HepG2 (cell line): Measurements from ENCODE around the gene TSC1. TPM values are rescaled to one million over a fixed set of nuclear protein-coding genes. Genes with fewer than 3 reads are reported as not detected.

ENCODE experiments used
- ATAC-seq: fragments of 200-7000 bp; cut with Tn5 transposase; 3 replicates; pipeline ENCODE4 v1.9.1; 2020; ENCODE audit warnings: mild to moderate bottlenecking, moderate library complexity
- BruUV-seq: library from RNA; stranded (reverse); fragments of 400-500 nt; replicated peaks from 2 replicates; lab custom pipeline; 2021; lab: Mats Ljungman, UMichigan
- CTCF ChIA-PET: fragments of 300-600 bp; formaldehyde crosslinking; extraction: SDS; loops from one replicate; lab custom pipeline; 2021; ENCODE audit warnings: low total read pairs, inconsistent platforms, low intra/inter-chr PET ratio; lab: Yijun Ruan, JAX
- POLR2A ChIA-PET: fragments of 350-600 bp; sonication (Branson Sonifier 250); formaldehyde crosslinking; loops from one replicate; lab custom pipeline; 2020; ENCODE audit warnings: antibody characterized with exemption, inconsistent platforms; lab: Yijun Ruan, JAX
- DNase-seq: peaks from one replicate; pipeline ENCODE4 v3.0.0-alpha.2; 2015; ENCODE audit warnings: low spot score
- FAIRE-seq: peaks from 3 replicates; lab custom pipeline; 2011; peaks lifted over from hg19 to GRCh38; lab: Jason Lieb, UNC
- H2AFZ ChIP-seq: one replicate; pipeline ENCODE4 v1.6.1; 2011; ENCODE audit warnings: low read length, inconsistent platforms
- H3K27ac ChIP-seq: fragments of 300-600 bp; 3 replicates; pipeline ENCODE4 v1.8.0; 2011; ENCODE audit warnings: mixed run types, mild to moderate bottlenecking, mixed read lengths, low read length, inconsistent platforms; ENCODE audit not compliant: insufficient read depth; ENCODE audit errors: extremely low read length
- H3K27me3 ChIP-seq, 2 experiments: fragments of 200-600 bp in 1 of 2; 2 replicates in 1 of 2; 3 replicates in 1 of 2; pipeline versions ENCODE4 v1.6.0 to v1.8.0; 2011; ENCODE audit warnings: low read length in 2 of 2, mild to moderate bottlenecking in 2 of 2, moderate library complexity in 2 of 2, inconsistent platforms in 1 of 2; ENCODE audit not compliant: insufficient read depth in 2 of 2, control insufficient read depth in 1 of 2
- H3K36me3 ChIP-seq, 2 experiments: fragments of 200-600 bp in 1 of 2; replicated peaks in 1 of 2; 2 replicates in 1 of 2; 3 replicates in 1 of 2; pipeline versions ENCODE4 v1.5.1 to v1.8.0; 2011; ENCODE audit warnings: low read length in 2 of 2, inconsistent platforms in 1 of 2; ENCODE audit not compliant: insufficient read depth in 2 of 2, control insufficient read depth in 1 of 2
- H3K4me1 ChIP-seq: 2 replicates; pipeline ENCODE4 v1.5.1; 2012; ENCODE audit warnings: low read length, inconsistent platforms; ENCODE audit not compliant: insufficient read depth
- H3K4me2 ChIP-seq: 2 replicates; pipeline ENCODE4 v1.6.0; 2011; ENCODE audit warnings: low read depth, low read length, inconsistent platforms
- H3K4me3 ChIP-seq, 3 experiments: fragments of 200-600 bp in 1 of 3; sonication (generic), shearing (Covaris generic) in 1 of 3; replicated peaks in 1 of 3; 2 replicates each; pipeline ENCODE4 v1.5.1; 2011 to 2016; ENCODE audit warnings: low read length in 3 of 3, inconsistent platforms in 2 of 3, low read depth in 2 of 3, mild to moderate bottlenecking in 2 of 3, control low read depth in 1 of 3, mixed read lengths in 1 of 3; ENCODE audit not compliant: insufficient read depth in 1 of 3
- H3K79me2 ChIP-seq: one replicate; pipeline ENCODE4 v1.6.1; 2011; ENCODE audit warnings: low read length, inconsistent platforms; ENCODE audit not compliant: insufficient read depth
- H3K9ac ChIP-seq: 2 replicates; pipeline ENCODE4 v1.6.0; 2011; ENCODE audit warnings: mild to moderate bottlenecking, low read depth, low read length, inconsistent platforms; ENCODE audit not compliant: insufficient read depth
- H3K9me3 ChIP-seq: 2 replicates; pipeline ENCODE4 v1.5.1; 2012; ENCODE audit warnings: mild to moderate bottlenecking, low read length
- H4K20me1 ChIP-seq: 2 replicates; pipeline ENCODE4 v1.6.0; 2011; ENCODE audit warnings: inconsistent platforms, mild to moderate bottlenecking, low read length, moderate library complexity; ENCODE audit not compliant: insufficient read depth
- BCLAF1 ChIP-seq: fragments of 450-650 bp; IDR thresholded peaks from 2 replicates; pipeline ENCODE4 v1.6.1; 2017; ENCODE audit warnings: mild to moderate bottlenecking
- JUN ChIP-seq: sonication (generic); formaldehyde crosslinking; IDR thresholded peaks from 2 replicates; pipeline ENCODE4 v1.4.0; 2020; ENCODE audit warnings: mild to moderate bottlenecking, missing genetic modification reagents
- KAT2B ChIP-seq: fragments of 150-350 bp; IDR thresholded peaks from 2 replicates; pipeline ENCODE4 v1.6.1; 2014; ENCODE audit warnings: low read depth, low read length, borderline replicate concordance
- KLF6 ChIP-seq: IDR thresholded peaks from 2 replicates; pipeline ENCODE4 v1.8.0; 2016; ENCODE audit warnings: missing biosample characterization, missing genetic modification reagents
- RELA ChIP-seq: sonication (generic); formaldehyde crosslinking; IDR thresholded peaks from 2 replicates; pipeline ENCODE4 v1.4.0; 2020; ENCODE audit warnings: missing genetic modification reagents
- ZXDC ChIP-seq: sonication (generic); formaldehyde crosslinking; IDR thresholded peaks from 2 replicates; pipeline ENCODE4 v1.5.0; 2020; ENCODE audit warnings: mild to moderate bottlenecking, missing genetic modification reagents
- WGBS: methylation state at CpG from one replicate; pipeline ENCODE4 v1.1.6; 2017; ENCODE audit warnings: low lambda C conversion rate; 5-methylcytosine and 5-hydroxymethylcytosine counted together
- in situ Hi-C: cut with HindIII; loops from 2 replicates; pipeline ENCODE4 v1.10.0; 2017; ENCODE audit warnings: low pct_unique_long_range_greater_than_20kb; ENCODE audit not compliant: extremely low pct_ligation_motif_present
- intact Hi-C: fragments of 100-400 bp; cut with micrococcal nuclease; formaldehyde crosslinking; loops from one replicate; pipeline ENCODE4 v1.10.0; 2022; ENCODE audit not compliant: unreplicated experiment
- polyA plus RNA-seq, 8 experiments: library from polyadenylated mRNA; depleted of rRNA in 3 of 8; stranded (reverse) in 7 of 8; unstranded in 1 of 8; fragments of >200 nt; fragmentation: Illumina TruSeq in 4 of 8; extraction: Trizol in 4 of 8; gene quantifications; 2 replicates each; pipeline versions ENCODE4 v1.2.1 to v1.2.3, GENCODE V29; 2011 to 2016; ENCODE audit warnings: low read depth in 4 of 8, missing spikeins in 1 of 8, mixed read lengths in 1 of 8; ENCODE audit not compliant: insufficient read depth in 1 of 8
- total RNA-seq, 5 experiments: library from RNA; depleted of rRNA; stranded (reverse); fragments of >200 nt; fragmentation: Illumina TruSeq; extraction: Trizol; gene quantifications; 2 replicates each; pipeline ENCODE4 v1.2.3, GENCODE V29; 2016; ENCODE audit warnings: low read depth in 1 of 5

Gene TSC1
- total and polyA plus RNA-seq, 2 of the 13 experiments (the other 11 are each of a cell fraction or from before 2014, with no cell fraction given) = 31.6 to 66.1 TPM

- in situ Hi-C loops (no loop called here), intact Hi-C loops (no loop called here)
- no TSS peak for BruUV-seq
- ChIA-PET CTCF (no interaction called here), POLR2A (no interaction called here)
- Histone ChIP-seq H3K9ac (no peak overlapping the region), H3K4me2 (no peak overlapping the region), H4K20me1 (0 out of 2 replicates have a peak, but pooled peaks cover 4% of the 10 kb centered on the region), H3K4me3 (no peak overlapping the region), H3K36me3 (peaks cover 11 to 48% of the 10 kb centered on the region in 2 experiments; a peak in 4 of 5 replicates), H2AFZ (no peak overlapping the region), H3K27me3 (no peaks in the 10 kb centered on the region), H3K4me1 (no peaks in the 10 kb centered on the region), H3K79me2 (no peaks in the 10 kb centered on the region), H3K9me3 (no peaks in the 10 kb centered on the region), H3K27ac (no peak overlapping the region)
- no peak for FAIRE-seq
- no peak for ATAC-seq
- TF ChIP-seq ZXDC = no peak
- TF ChIP-seq JUN (CRISPR knock-in tag) = no peak
- TF ChIP-seq KAT2B = no peak
- TF ChIP-seq KLF6 (CRISPR knock-in tag) = no peak
- DNase-seq = no peak
- 97% methylated on average over 7 of the region's 7 CpGs for WGBS
Observed at GRCh38 chr9:132908635-132909034, 35.8 kb downstream of the TSC1 start.

GRCh38 chr9:132905726-132906125, 38.7 kb downstream of the TSC1 start:
- intact Hi-C loops = no loop called here
- FAIRE-seq (no peak), DNase-seq (no peak), ATAC-seq (no peak)
- ChIA-PET POLR2A (interaction anchor here (0.8 kb wide), 1 partner anchor 94 kb away, joined by 5 read pairs; no protein-coding TSS in a partner anchor), CTCF (no interaction called here)
- Histone ChIP-seq H3K9me3 (no peaks in the 10 kb centered on the region), H3K4me2 (no peak overlapping the region), H4K20me1 (no peaks in the 10 kb centered on the region), H3K9ac (no peak overlapping the region), H3K4me3 (no peak overlapping the region), H2AFZ (no peak overlapping the region), H3K79me2 (no peaks in the 10 kb centered on the region), H3K4me1 (no peaks in the 10 kb centered on the region), H3K27me3 (no peaks in the 10 kb centered on the region), H3K36me3 (peaks cover 13 to 48% of the 10 kb centered on the region in 2 experiments), H3K27ac (no peak overlapping the region)
- in situ Hi-C loops = no loop called here
- WGBS = 93% methylated on average over 12 of the region's 12 CpGs
- no TSS peak for BruUV-seq
- TF ChIP-seq BCLAF1 (no peak), RELA (CRISPR knock-in tag) (no peak)
